ENCODE data around the gene PDE2A.
A peak's percentile ranks its signal among the peaks of the same experiment; 100 is the strongest.

Gene PDE2A

DNA sequence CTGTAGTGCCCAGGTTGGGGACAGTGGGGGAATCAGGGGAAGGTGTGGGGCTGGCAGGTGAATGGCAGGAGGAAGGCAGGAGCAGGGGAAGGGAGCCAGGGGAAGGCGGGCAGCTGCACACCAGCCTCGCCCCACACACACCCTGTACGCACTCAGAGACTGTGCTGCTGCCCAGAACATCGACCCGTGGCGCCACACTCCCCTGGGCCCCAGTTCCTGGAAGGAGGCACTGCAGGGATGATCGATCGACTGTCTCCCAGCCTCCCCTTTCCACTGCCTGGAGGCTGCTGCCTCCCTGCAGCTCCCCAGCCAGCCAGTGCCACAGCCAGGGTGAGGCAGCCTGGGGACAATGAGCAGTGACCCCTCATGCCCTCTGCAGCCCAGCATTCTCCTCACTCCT is 19.2 kb downstream of the PDE2A start:
- DNase-seq, result no peak

DNA sequence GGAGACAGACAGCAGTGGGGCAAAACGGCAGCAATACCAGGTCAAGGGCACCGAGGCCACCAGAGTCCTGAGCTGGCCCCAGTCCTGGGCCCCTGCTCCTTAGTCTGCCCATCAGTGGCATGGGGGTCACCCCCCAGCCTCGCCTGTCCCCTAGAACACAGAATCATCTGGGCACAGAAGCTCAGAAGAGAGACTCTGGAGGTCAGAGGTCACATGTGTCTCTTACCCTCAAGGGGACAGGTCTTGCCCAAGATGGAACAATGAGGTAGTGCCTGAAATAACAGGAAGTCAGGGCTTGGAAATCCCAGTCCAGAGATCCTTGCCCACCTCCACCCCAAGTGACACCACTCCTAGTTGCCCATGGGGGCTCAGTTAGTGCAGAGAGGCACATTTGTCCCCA is 20.6 kb downstream of the PDE2A start:
- DNase-seq, result no peak

DNA sequence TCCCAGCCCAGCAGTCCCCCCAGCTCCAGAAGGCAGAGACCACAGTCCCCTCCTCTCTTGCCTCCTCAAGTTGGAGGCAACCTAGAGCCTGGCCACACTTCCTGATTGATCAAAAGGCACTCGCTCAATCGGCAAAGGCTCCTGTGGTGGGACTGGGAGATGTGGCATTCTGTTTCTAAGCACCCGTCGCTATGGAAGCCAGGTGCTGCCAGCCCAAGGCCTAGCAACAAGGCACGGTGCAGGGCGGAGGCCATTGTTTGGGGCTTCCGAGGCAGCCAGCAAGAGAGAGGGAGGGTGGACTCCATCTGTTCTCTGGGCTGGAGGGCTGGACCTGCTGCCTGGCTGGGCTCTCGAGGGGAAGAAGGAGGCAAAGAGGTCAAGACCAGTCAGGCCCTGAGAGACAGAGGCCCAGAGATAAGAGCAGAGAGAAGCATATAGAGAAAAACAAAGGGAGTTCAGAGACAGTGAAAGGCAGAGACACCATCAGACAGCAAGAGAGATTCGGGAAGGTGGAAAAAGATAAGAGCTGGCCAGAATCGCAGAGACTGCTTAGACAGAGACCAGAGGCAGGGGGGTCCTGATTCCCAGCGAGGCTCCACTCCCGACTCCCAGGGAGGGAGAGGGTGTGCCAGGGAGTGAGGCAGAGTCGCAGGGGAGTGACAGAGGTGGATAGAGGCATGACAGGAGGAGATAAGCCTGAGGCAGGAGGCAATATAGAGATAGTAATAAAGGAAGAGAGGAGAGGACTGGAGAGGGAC is 21.2 kb downstream of the PDE2A start:
- peak; percentile 83 for DNase-seq

DNA sequence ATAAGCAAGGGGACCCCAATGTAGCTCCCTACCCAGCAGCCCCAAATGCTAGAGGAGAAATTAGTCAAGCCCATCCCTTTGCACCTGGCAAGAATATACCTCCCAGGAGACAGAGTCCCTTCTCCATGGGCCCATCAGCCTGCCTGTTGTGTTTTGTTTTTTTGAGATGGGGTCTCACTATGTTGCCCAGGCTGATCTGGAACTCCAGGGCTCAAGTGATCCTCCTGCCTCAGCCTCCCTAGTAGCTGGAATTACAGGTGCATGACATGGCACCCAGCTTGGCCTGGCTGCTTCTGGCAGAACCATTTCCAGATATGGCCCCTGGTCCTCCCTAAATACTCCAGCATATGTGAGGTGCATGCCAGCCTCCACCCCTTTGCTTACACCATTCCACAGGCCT is 22.1 kb downstream of the PDE2A start:
- DNase-seq, result no peak

DNA sequence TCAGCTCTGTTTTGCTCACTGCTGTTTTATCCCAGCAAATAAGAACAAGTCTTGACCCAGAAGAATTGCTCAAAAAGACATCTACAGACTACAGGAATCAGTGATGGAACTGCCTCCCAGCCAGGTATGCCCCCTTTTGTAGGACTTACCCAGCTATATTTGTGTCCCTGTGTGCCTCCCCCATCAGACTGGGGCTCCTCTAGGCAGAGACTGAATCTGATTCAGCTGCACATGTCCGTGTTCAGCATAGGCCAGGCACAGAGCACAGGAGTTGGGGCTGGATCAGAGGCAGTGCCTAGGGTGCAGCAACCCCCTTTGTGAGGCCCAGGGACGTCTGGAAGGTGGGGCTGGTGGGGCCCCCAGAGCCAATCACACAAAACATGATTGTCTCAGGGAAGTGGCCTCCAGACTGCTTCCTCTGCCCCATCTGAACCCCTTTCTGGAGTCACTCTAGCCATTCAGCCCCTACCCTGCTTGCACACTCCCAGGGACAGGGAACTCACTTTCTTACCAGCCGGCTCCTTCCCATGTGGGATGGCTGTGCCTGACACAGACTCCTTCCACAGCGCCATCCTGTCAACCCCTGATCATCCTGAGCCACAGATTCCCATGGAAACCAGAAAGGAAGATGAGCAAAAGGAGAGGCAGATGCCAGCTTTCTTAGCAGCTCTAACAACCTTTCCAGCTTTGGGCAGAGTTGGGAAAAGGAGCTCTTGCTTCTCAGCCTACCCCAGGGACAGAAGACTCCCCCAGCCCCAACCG is 24.8 kb downstream of the PDE2A start:
- no peak for DNase-seq

DNA sequence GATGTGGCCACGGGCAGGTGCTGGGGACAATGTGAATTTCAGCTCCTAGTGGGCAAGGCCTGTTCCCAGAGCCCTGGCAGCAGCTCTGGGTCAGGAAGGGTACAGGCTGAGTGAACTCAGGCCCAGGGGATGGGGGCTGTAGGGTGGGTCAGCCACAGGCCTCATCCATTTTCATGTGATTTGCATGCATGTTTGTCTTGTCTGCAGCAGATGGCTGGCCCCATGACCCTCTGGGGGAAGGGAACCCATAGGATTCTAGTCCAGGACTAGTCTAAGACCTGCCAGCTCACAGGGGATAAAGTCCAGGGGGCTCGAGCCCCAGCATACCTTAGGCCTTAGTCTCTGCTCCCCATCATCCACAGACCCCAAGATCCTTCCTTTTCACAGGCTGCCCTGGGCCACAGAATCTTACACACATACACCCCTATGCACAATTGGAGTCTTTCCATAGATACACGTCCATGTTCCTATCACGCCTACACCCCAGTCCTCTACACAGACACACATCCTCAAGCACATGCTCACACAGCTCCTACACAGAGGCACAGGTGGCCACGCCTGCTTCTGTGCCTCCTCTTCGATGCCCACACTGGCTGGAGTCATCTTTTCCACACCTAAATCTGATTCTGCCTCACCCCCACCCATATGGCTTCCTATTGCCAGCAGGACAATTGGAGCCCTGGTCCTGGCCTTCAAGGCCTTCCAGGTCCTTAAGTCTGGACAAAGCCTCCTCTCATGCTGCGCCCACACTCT is 25.7 kb downstream of the PDE2A start:
- DNase-seq, result no peak

DNA sequence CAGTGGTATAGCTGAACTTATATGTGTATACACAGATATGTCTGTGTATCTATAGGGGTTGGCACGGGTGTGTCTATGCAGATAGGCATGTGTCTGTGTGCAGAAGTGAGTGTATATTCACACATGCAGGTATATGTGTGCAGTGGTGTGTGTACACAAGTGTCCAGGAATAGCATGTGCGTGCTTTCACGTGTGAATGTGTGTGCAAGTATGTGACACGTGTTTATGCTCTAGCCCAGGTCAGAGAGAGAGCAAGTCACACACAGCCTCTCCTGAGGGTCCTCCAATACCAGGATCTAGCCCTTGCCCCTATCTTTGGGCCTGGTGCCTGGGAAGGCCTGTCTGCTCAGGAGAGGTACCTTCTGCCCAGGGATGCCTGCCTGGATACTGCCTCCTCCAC is 26.3 kb downstream of the PDE2A start:
- DNase-seq, result no peak

DNA sequence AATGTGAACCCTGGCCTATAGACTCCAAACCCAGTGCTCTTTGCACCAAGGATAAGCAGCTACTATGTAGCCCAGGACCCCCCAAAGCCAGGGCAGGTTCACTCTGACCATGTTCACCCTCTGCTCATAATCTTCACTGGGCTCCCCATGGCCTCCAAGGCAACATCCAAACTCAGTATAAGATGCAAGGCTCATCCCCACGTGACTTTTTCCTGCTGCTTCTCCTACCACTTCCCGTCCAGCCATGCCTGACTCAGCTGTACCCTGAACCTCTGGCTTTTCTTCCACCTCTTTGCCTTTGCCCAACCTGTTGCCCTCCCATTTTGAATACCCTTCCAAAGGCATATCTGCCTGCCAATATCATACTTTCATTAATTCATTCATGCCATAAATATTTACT is 27.8 kb downstream of the PDE2A start:
- no peak for DNase-seq

DNA sequence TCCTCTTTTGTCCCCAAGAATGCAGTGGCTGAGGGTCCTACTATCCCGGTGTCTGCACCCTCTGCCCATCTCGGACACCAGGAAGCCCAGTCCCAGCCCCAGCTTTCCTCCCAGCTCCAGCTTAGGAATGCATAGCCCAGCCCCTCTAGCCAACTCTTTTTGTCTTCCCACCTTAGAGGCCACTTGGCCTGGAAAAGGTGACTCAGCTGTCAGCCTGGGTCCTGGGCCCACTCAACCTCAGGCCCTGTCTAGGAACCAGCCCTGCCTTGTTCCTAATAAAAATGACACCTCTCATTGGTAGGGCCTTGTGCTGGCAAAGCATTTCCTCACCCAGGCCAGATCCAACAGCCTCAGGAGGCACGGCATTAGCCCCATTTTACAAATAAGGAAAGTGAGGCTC is 28.2 kb downstream of the PDE2A start:
- no peak for DNase-seq

DNA sequence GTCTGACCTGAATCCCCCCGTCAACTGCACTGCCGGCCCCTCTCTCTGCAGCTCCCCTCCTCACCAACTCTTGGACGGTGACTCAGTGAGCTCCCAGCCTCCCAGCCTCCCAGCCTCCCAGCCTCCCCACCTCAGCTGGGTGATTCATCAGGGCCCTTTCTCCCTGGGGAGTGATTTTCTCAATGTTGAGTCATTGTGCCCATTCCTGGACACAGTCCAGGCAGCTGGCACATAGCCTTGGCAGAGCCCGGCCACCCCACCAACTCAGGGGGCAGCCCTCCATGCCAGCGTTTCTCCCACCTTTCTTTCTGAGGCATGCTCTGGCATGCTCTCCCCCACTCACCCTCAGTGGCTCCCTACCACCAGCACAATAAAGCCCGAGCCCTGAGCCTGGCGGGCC is 30.7 kb downstream of the PDE2A start:
- no peak for DNase-seq

DNA sequence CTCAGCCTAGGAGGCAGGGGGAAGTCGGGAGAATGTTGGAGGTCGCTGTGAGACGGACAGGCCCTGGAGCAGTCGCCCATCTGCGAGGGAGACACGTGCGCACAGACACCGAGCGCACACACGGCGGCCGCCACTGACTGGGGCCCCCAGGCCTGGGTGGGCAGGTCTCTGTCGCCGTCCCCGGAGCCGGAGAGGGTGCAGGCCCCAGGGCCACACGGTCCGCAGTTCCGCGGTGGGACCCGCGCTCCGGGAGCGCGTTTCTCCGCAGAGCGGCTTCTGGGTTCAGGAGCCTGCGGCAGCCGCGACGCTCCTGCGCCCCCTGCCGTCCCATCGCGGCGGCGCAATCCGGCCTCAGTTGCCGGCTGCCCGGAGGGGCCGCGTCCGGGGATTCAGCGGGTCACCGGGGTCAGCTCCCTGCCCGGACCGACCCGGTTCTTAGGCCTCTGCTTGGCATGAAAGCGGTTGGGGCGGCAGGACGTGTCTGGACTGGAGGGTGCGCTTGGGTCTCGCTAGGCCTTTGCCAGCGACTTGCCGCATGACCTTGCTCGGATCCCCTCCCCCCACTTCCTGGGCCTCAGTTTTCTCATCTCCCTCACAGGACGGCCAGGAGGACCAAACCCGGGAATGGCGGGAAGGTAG is 31.2 kb downstream of the PDE2A start:
- peak; percentile 15 for DNase-seq

DNA sequence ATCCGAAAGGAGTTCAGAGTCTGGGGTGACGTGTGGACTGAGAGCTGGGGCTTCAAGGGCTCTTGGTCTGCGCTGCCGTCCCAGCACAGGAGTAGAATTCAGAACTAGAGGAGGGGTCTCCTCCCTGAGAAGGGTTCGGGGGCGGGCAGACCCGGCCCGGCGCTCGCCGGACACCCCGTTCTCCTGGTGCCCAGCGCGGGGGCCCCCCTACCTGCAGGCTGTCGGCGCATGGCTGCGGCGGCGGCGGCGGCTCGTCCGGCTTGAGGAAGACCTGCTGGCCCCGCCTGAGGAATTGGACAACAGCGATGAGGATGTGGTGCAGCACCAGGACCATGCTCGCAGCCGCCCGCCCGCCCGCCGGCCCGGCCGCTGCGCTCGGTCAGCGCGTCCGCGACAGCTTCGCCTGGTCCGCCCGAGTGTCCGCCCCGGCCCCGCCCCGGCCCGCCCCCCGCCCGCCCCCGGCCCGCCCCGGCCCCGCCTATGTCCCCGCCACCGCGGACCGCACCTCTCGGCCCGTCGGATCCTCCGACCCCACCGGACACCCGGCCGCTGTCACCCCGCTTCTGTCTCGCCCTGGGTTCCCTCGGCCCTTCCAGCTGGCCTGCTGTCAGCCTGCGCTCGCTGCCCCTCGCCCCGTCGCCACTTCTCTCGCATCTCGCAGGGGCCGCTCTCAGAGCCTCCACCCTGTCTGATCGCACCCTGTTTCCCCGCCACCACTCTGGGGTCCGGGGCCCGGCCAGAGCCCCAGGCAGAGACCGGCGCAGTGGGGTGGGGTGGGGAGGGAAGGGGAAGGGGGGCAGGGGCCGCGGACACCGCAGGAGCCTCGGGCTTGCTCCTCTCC is 32.0 kb downstream of the PDE2A start:
- DNase-seq, result no peak

DNA sequence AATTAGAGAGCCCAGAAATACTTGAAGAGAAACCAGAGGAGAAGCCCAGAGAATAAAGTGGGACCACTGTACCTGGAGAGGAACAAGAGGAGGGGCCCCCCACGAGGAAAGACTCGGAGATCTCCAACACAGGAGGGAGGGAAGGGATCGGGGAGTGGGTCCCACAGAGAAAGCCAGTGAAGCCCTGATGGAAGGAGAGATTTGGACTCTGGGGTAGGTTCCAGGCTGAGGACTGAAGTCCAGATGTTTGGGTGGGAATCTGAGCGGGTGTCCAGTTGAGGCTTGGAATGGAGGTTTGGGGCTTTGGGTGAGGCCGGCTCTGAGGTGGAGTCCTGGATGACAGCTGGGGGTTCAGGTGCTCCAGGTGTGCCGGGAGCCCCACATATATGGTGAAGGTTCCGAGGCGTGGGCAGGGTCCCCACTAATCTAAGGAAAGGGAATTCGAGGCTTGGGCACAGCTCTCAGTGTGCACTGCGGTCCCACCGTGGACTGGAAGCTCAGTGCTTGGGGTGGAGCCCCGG is 32.6 kb downstream of the PDE2A start:
- no peak for DNase-seq

DNA sequence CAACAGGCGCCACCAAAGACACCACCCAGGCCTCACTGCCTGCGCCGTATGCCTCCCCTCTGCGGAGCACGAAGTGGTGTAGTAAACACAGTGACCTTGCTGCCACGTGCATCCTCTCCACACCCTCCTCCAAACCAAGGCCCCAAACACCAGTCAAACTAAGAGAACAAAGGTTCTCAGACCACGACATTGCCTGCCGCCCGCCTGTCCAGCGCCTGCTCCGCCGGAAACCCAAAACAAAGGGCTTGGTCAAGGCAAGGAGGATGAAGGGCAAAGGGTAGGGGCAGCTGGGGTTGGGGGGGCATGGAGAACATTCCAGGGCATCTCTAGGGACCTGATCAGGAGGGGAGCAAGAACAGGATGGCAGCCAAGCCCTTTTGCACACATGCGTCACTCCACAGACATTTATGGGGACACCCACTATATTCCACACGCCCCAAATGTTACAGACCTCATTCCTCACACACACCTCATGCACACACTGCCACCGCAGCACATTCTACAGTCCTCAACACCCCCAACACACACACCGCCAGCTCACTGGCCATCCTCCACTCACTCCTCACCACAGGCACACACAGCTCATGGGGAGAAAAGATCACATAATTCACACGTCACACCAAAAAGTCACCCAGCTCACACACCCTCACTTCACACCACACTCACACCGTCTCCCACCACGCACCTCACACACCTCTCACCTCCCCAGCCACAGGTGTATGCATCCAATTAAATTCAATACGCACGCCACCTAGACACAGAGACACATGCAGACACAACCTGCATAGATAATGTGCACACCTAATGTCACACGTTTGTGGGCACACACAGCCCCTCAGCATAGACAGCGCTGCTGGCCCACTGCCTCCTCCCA is 34.5 kb downstream of the PDE2A start:
- DNase-seq, result no peak

DNA sequence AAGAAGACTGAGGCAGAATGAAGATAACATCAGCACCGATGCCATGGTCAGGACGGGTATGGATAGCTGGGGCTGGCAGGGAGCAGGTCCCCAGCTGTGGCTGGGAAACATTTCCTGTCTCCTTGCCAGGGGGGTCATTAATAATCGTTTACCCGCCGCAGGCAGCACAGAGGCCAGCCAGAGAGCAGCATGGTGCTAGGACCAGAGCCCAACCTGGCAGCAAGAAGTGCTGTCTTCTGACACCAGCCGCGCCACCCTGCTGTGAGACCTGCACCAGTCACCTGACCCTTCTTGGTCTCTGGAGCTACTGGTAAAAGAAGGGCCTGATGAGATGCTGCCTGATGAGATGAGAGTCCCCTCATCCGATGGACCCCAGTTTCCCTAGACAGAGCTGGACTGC is 36.3 kb downstream of the PDE2A start:
- no peak for DNase-seq

DNA sequence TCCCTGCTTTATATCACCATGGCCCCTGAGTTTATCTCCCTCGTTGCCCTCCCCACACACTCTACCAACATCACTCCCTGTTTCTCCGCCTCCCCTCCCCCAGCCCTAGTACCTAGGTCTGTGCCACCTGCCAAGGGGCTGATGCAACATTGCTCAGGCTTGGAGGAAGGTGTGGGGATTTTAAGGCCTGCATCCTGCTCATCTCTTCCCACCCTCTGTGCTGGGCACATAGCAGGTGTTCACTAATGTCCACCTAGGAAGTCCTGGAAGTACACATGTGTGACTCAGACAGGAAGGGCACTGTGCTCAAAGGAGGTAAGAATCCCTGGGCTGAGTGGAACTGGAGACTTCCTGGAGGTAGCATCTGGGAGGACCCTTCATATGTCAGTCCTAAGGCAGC is 37.0 kb downstream of the PDE2A start:
- no peak for DNase-seq

DNA sequence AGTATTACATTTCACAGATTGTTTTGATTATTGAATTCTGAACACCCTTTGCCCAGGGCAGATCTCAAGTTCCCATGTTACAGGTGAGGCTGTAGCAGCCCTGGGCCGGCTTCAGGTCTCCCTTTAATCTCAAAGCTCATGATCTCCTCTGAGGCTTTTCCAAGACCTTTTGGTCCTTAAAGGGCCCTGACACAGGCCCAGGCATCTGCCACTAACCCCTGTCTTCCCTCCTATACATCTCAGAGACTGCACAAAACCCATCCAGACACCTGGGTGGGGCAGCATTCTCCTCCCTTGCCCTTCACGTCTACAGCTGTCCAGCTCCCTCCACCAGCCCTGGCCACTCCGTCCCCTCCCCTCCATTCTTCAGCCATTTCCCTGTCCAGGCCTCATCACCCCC is 37.8 kb downstream of the PDE2A start:
- DNase-seq, result no peak

DNA sequence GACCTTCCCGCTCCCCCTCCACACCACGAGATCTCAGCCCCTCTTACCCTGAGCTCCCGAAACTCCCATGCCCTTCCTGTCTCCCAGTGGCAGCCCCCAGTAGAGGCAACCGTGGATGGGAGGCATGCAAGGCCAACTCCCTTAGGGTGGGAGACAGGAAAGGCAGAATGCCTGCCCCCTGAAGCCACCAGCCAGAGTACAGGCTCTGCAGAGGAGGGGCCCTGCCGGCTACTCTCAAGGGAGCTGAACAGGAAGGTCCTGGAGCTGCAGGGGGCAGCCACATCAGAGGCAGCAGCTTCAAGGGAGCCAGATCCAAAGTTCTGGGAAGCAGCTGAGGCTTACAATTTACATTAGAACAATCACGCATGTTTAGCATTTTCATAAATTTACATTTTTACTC is 38.3 kb downstream of the PDE2A start:
- no peak for DNase-seq

DNA sequence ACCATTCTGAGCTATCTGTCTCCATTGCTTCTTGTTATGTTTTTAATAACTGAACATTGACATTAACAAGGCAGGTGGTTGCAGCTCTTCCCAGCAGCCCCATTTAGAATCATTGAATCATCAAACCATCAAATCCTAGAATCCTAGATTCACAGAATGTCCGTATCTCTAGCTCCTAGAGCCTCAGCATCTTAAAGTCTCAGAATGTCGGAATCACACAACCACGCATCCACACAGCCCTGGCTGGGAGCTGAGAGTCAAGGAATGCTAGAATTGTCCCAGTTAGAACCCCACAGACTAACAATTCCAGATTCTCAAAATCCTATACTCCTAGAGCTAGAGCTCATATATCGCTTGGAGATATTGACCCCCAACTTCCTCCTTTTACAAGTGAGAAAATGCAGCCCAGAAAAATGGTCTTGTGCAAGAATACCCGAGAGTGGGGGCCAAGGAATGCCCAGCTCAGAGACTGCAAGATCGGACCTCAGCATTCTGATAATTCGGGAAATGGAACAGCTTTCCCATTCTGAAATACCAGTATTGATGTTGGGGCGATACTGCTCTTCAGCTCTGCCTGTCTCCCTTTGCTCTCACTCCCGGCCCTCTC is 38.8 kb downstream of the PDE2A start:
- no peak for DNase-seq

DNA sequence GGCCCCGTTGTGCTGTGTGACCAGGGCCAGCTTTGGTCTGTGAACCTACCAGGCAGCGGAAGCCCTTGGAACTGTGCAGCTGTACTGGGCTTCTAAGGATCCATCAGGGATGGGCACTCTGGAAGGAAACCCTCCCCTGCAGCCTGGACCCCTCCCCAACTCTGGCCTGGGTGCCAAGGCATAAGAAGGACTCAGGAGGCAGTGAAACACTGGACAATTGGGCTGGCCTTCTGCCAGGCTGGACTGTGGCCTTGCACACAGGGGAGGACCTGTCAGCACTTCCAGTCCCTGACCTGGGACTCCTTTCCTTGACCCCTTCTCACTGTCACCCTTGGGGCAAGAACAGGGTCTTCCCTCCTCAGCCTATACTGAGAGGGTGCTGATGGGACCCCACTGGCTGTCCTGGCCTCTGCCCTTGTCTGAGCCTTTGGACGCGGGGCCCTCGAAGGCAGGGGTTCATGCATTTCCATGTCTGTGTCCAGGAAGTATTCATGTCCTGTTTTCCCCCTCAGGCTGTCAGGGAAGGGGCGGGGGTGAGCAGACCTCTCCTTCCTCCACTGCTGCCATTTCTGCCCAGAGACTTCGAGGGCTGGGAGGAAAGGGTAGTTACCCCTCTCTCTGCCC is 39.6 kb downstream of the PDE2A start:
- no peak for DNase-seq
